ENCODE data around the gene GDA.
"Not testable (repeated sequence)": the region's sequence is repeated elsewhere in the genome, so short reads cannot be mapped to it uniquely, and the experiment has no call there.

GDA gene

GRCh38 chr9:72278959-72279358, 129.7 kb downstream of the GDA start:
- DNase-seq (ENCODE audit: low read depth, low spot score) = no peak

GRCh38 chr9:72280913-72281500, 131.8 kb downstream of the GDA start:
- peak; percentile 35 for DNase-seq (ENCODE audit: low read depth, low spot score)

- DNase-seq (ENCODE audit: low read depth, low spot score) = no peak
Measured at GRCh38 chr9:72289401-72289800, 140.2 kb downstream of the GDA start.

GRCh38 chr9:72290311-72290710, 141.1 kb downstream of the GDA start:
- no peak for DNase-seq (ENCODE audit: low read depth, low spot score)

GRCh38 chr9:72291576-72291975, 142.3 kb downstream of the GDA start:
- not testable (repeated sequence) for DNase-seq (ENCODE audit: low read depth, low spot score)

GRCh38 chr9:72292256-72292682, 143.0 kb downstream of the GDA start:
- DNase-seq (ENCODE audit: low read depth, low spot score) = no peak

- DNase-seq (ENCODE audit: low read depth, low spot score) = no peak
Measured at GRCh38 chr9:72292874-72293607, 143.8 kb downstream of the GDA start.

- DNase-seq (ENCODE audit: low read depth, low spot score) = no peak
Measured at GRCh38 chr9:72294936-72295335, 145.7 kb downstream of the GDA start.

GRCh38 chr9:72297516-72297915, 148.3 kb downstream of the GDA start:
- no peak for DNase-seq (ENCODE audit: low read depth, low spot score)

- DNase-seq (ENCODE audit: low read depth, low spot score) = no peak
Measured at GRCh38 chr9:72299017-72299603, 149.9 kb downstream of the GDA start.

GRCh38 chr9:72300873-72301272, 151.6 kb downstream of the GDA start:
- no peak for DNase-seq (ENCODE audit: low read depth, low spot score)

Data from activated naive CD8-positive, alpha-beta T cell treated with anti-CD3 and anti-CD28 coated beads, Interleukin-2, amount 50 U/mL, for 16 hours (primary cell).